Bladder microvascular endothelial cell (primary cell): ENCODE results near the gene RTN4RL2. TPM values are rescaled to one million over a fixed set of nuclear protein-coding genes. Genes with fewer than 3 reads are reported as not detected.

Experiments
- total RNA-seq: library from RNA; depleted of rRNA; stranded (reverse); fragments of >200 nt; gene quantifications from 2 replicates; pipeline ENCODE4 v1.2.3, GENCODE V29; 2014

Gene RTN4RL2
- 0.19 TPM in 1 of 2 replicates, not detected in the other for total RNA-seq

DNA sequence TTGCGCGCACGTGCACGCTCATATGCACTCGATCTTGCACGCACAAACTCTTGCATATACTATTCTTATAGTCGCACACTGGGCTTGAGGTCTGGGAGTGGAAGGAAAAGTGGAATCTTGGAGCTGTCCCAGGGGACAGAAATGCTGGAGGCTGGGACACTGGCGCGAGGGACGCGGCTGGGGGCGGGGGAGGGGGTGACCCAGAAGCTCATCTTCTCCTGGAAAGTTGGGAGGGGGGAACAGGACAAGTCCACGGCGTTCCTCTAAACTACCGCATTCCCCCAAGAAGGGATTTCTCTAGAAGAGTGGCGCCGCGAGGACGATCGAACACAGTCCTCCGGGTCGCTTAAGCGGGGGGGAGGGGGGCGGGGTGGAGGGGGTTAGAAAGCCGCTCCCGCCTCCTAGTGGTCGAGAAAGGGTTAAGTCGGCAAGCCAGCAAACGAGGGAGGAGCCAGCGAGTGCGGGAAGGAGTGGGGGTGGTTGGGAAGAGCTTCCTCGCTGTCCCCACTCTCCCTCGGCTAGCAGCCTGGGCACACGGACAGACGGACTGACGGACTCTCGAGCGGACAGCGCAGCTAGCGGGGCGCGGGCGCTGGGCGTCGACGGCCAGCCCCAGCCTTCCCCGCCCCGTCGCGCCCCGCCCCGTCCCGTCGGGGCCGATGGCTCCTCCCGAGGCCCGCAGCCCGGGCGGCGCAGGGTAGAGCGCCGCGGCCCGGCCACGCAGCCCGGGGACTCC, at the start of gene RTN4RL2:
TSS of gene RTN4RL2 (plus strand) at position 507 of the 736 bp plus-strand sequence. CDS start 338 bp downstream, outside the sequence.

DNA sequence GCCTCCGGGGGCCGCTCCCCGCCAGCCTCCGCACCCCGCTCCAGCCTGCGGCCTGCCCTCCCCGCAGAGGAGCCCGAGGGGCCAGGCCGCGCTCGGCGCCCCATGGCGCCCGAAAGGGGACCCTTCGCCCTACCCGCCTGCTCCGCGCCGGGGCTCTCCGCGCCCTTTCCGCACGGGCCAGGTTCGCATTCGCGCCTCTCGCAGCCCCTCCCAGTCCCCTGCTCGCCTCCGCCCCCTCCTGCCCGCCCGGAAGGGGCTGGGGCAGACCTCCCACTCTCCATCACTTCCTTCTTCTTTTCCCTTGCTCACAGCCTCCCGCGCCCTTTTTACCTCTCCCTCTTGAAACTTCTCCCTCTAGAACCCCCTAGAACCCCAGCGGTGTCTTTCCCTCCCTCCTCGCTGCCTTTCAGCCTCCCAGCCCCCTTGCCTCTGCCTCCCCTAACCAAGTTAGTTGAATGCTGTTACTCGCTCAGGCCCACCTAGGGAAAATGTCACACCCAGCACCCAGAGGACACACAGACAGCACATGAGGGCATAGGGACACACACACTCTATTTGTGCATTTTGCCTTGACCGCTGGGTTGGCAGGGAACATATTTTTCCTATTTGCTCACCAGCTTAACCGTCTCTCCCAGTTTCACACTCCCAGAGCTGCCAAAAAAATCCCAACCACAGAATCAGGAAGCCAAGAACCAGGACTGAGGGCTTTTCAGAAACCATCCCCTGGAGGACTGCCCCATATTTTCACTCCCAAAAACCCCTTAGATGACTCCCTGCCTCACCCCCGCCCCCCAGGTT, 33.2 kb upstream of the RTN4RL2 start, which contains the start of gene SLC43A3:
TSS of gene SLC43A3 (minus strand) at position 193 of the 798 bp plus-strand sequence. CDS start 949 bp downstream, outside the sequence.

DNA sequence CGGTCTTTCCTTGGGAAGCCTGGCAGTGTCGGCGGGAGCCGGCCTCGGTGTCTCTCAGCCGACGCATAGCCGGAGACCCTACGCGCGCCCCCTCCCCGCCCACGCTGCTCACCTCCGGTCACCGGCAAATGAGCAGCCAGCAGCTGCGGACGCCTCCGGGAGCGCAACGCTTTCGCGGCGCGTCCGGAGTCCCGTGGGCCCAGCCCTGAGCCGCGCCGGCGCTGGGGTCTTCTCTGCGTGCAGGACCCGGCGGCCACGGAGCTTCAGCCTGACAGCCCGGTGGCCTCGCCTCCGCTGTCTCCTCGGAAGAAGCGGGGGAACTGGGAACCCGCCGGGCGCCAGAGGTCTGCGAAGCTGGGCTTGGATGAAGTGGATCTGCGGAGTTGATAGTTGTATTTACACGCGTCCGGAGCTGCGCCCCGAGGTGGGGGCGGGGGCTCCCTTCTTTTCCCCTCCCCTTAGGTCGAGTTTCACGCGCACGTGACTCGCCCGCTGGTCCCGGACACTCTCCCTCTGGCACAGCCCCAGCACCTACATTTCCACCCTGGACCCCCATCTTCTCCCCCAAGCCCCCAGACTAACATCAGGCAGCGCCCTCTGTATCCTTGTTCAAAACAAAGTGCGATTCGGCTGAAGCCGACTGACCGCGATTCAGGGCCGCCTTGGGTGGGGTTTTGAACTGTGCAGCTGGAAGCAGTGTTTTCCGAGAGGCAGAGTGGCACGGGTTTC, 55.2 kb downstream of the RTN4RL2 start, which contains the start of gene SLC43A1:
TSS of gene SLC43A1 (minus strand) at position 371 of the 729 bp plus-strand sequence. CDS start 1,591 bp downstream, outside the sequence.

Other genes with a start within 250 kb of the RTN4RL2 start
- 6.7 and 11.5 TPM in 2 replicates for gene APLNR, start 223.3 kb upstream of the RTN4RL2 start, total RNA-seq
- gene TNKS1BP1, start 135.6 kb upstream of the RTN4RL2 start, total RNA-seq, result 54.4 and 66.6 TPM in 2 replicates
- gene SSRP1, start 124.6 kb upstream of the RTN4RL2 start, total RNA-seq, result 69.5 and 85.6 TPM in 2 replicates
- gene P2RX3, start 122.2 kb upstream of the RTN4RL2 start, total RNA-seq, result not detected in 2 replicates
- not detected in 2 replicates for gene PRG3, start 79.4 kb upstream of the RTN4RL2 start, total RNA-seq
- 0.25 and 0.32 TPM in 2 replicates for gene PRG2, start 69.9 kb upstream of the RTN4RL2 start, total RNA-seq
- gene SLC43A3, start 33.4 kb upstream of the RTN4RL2 start, total RNA-seq, result 24.4 and 56.5 TPM in 2 replicates
- gene SLC43A1, start 55.2 kb downstream of the RTN4RL2 start, total RNA-seq, result 8.7 and 15.5 TPM in 2 replicates
- 44.8 and 75.6 TPM in 2 replicates for gene TIMM10, start 70.2 kb downstream of the RTN4RL2 start, total RNA-seq
- gene SMTNL1, start 77.1 kb downstream of the RTN4RL2 start, total RNA-seq, result not detected in 2 replicates
- gene UBE2L6, start 107.1 kb downstream of the RTN4RL2 start, total RNA-seq, result 32.7 and 45.5 TPM in 2 replicates
- 0.13 and 0.16 TPM in 2 replicates for gene SERPING1, start 137.2 kb downstream of the RTN4RL2 start, total RNA-seq
- gene YPEL4, start 189.4 kb downstream of the RTN4RL2 start, total RNA-seq, result 0.16 TPM in 1 of 2 replicates, not detected in the other
- gene CLP1, start 197.2 kb downstream of the RTN4RL2 start, total RNA-seq, result 16.7 and 24.8 TPM in 2 replicates
- gene ZDHHC5, start 207.6 kb downstream of the RTN4RL2 start, total RNA-seq, result 24.0 and 41.2 TPM in 2 replicates